HG03439 (cell line): Measurements from ENCODE around the gene RING1.

ENCODE experiments used
- ATAC-seq: cut with Tn5 transposase; IDR thresholded peaks from one replicate; pipeline ENCODE4 v1.9.1; 2021; ENCODE audit warnings: mild to moderate bottlenecking, moderate library complexity; ENCODE audit not compliant: unreplicated experiment

Gene RING1

GRCh38 chr6:33171880-33172687, 36.2 kb upstream of the RING1 start:
- no peak for ATAC-seq

- ATAC-seq = no peak
Measured at GRCh38 chr6:33172688-33173534, 35.4 kb upstream of the RING1 start.

DNA sequence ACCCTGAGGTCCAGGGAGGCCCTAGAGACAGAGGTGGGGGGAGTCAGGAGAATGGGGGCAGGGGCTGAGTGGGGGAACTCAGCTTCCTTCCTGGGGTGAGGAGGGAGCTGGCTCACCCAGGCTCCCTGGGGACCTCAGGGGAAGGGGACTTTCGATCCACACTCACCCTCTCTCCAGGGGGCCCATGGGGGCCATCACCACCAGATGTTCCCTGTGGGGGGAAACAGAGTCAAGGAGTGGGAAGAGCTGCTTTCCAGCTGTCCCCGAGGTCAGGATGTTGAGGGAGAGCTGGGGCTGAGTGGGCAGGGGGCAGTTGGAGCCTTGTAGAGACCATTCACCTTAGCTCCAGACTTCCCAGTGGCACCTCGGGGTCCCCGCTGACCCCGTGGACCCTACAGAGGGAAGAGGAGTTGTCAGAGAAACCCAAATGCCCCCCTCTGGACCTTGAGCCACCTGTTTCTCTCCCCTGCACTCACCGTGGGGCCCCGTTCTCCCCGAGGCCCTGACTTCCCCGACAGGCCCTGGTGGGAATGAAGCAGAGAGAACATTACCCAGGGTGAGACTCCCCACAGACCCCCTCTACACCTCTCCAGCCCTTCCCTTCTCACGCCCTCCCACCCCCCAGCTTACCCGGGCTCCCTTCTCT, 34.6 kb upstream of the RING1 start:
- ATAC-seq = no peak

- ATAC-seq = no peak
Measured at GRCh38 chr6:33174784-33175183, 33.5 kb upstream of the RING1 start.

DNA sequence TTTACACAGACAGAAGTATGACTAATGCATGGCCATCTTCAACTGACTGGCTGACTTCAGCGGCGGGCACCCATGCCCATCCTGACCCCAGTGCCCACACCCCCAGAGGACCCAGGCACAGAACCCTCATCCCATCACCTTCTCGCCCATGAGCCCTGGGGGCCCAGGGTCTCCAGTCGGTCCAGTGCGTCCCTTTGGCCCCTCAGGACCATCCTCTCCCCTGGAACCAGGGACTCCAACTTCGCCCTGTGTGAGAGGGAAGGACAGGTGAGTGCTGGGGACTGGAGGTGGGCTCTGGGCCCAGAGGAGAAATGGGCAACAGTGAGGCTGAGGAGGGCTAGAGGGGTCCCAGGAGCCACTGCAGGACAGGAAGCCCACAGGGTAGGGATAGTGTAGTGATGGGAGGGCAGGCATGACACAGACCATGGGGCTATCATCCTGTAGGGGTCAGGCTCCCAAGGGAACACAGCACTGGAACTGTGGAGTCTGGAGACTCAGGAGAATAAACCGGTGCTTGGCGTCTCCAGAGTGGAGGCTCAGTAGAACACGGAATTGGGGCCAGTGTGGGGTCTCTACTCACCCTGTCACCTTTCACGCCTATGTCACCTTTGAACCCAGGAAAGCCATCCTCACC, 32.7 kb upstream of the RING1 start:
- no peak for ATAC-seq

DNA sequence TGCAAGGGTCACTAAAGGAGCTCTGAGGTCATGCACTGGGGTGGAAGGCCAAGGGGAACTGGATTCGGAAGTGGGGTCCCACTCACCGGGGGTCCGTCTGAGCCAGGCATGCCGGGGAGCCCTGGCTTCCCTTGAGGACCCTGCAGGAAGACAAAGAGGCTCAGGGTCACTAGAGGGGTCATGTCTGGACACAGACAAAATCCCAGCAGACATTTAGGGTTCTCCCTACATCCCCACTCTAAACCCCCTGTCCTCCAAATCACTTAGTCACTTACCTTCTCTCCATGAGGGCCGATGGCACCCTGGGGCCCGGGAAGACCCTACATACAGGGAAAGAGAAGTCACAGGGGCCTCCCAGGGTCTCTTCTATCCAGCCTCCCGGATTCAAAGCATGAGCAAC, 31.4 kb upstream of the RING1 start:
- no peak for ATAC-seq

DNA sequence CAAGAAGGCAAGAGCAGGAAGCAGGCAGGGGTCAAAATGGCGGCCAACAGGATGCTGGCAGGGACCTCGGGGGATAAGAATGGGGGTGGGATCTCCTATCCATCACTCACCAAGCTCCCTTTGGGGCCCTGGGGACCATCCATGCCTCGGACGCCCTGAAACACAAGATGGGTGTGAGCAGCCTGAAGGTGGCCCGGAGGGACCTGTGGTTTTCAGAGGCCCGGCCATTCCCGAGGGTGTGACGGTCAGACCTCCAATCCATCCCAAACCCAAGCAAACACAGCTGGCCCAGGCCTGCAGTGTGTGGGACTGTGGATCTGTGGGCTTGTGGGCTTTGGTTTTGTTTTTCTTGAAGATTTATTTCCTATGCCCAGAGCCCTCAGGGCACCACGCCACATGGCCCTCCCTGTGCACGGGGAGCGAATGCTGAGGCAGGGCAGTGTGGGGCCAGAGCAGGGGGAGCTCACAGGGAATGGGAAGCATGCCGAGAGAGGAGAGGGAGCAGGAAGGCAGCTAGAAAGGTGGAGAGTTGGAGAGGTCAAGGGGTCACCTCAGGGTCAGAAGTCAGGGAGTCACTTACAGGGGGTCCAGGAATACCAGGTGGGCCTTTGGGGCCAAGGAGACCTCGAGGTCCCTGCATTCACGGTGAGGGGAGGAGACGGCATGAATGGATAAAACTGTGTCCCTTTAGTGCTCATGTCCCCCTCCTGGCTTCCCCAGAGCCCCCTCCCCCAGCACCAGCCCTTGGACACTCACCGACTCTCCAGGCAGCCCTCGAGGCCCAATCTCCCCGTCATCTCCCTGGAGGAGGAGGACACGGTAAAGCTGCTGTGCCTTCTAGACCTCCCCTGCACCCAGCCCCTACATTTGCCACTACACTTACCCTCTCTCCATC, 30.5 kb upstream of the RING1 start:
- ATAC-seq = no peak

- ATAC-seq = no peak
Measured at GRCh38 chr6:33178755-33179475, 29.4 kb upstream of the RING1 start.

GRCh38 chr6:33181141-33181540, 27.2 kb upstream of the RING1 start:
- ATAC-seq = no peak

DNA sequence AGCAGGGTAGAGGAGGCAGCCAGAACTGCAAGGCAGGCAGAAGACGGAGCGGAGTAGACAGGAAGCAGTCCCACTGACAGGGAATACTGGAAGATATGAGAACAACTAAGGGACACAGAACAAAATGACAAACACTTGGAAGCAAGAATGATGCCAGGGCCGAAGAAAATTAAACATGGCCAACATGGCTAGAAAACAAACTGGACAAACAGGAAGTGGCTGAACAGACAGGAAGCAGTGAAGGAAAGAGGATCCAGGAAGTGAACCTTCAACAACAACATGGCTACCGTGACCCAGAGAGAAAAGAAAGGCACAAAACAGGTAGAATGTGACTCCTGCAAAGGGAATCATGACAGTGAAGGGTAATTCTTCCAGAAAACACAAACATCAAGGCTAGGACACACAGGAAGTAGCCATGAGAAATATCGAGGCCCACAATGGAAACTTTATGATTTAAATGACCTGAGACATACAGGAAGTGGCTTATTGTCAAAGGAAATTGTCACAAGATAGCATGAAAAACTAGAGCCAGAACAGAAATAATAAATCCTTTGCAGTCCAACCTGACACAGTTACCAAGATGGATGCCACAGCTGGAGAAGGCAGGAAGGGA, 25.1 kb upstream of the RING1 start:
- no peak for ATAC-seq

- no peak for ATAC-seq
Measured at GRCh38 chr6:33185190-33185589, 23.1 kb upstream of the RING1 start.

DNA sequence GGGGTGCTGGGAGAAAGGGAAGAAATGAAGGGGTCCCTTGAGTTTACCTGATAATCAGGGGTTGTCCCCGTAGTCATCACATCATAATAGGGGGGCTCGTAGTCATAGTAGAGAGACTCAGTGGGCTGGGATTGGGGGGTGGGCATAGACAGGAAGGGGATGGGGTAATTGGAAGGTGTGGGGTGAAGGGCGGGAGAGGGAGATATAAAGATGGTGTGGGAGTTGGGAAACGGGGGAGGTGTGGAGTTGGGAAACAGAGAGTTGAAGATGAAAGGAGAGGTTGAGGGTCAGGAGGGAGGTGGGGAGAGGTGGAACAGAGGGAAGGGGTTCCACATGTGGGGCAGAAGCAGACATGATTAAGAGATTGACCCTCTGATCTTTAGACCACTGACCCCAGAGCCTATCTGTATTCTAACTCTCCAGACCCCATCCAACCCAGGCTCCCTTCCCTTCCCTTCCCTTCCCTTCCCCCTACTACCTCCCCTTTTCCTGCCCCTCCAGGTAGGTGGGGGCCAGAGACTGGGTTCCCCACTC, 22.6 kb upstream of the RING1 start:
- no peak for ATAC-seq

DNA sequence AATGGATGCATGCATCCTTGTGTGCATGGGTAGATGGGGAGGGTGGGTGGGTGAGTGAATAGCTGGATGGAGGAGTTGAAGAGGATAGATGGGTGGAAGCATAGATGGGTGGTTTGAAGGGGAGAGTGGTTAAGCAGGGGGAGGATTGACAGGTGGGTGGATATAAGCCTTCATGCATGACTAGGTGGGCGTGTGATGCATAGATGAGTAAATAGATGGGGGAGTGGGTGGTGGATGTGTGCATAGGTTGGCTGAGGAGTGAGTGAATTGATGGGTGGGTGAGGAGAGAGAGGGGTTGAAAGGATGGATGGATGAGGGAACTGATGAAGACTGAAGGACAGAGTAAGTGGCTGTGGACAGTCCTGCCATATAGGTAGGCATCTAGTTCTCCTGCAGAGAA, 20.5 kb upstream of the RING1 start:
- ATAC-seq = no peak

DNA sequence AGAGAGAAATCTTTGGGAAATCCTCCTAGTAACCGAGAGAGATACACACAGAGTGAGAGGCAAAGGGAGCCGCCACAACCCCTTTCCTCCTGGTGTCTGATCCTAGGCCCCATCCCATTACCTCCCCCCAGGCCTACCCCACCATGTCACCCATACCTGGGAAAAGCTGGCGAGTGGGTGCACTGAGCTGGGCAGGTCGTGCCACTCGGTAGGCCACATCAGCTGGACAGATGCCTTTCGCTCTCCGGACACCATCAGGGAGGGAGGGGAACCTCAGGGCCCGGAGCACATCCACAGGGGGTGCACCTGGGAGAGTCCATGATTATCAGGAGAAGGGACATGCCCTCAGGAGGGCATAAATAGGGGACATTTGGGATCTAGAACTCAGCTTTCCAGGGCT, 19.1 kb upstream of the RING1 start:
- no peak for ATAC-seq

- ATAC-seq = no peak
Measured at GRCh38 chr6:33189625-33190448, 18.5 kb upstream of the RING1 start.

GRCh38 chr6:33190504-33191107, 17.7 kb upstream of the RING1 start:
- ATAC-seq = no peak

GRCh38 chr6:33191383-33192104, 16.8 kb upstream of the RING1 start:
- no peak for ATAC-seq
